ES-I3 (cell line): ENCODE results near the gene NXNL2.

Experiments used
- H3K36me3 ChIP-seq: 2 replicates; pipeline ENCODE4 v1.6.1; 2013; ENCODE audit warnings: mild to moderate bottlenecking, low read length, control low read depth, moderate library complexity; ENCODE audit not compliant: insufficient read depth
- H3K4me1 ChIP-seq: 2 replicates; pipeline ENCODE4 v1.6.1; 2013; ENCODE audit warnings: mild to moderate bottlenecking, control low read depth, low read length; ENCODE audit not compliant: insufficient read depth
- H3K9ac ChIP-seq: 2 replicates; pipeline ENCODE4 v1.6.1; 2013; ENCODE audit warnings: low read depth, mild to moderate bottlenecking, low read length, moderate library complexity
- H3K9me3 ChIP-seq: 2 replicates; pipeline ENCODE4 v1.6.1; 2013; ENCODE audit warnings: mild to moderate bottlenecking, low read length, moderate library complexity; ENCODE audit not compliant: control insufficient read depth, insufficient read depth

Gene NXNL2

DNA sequence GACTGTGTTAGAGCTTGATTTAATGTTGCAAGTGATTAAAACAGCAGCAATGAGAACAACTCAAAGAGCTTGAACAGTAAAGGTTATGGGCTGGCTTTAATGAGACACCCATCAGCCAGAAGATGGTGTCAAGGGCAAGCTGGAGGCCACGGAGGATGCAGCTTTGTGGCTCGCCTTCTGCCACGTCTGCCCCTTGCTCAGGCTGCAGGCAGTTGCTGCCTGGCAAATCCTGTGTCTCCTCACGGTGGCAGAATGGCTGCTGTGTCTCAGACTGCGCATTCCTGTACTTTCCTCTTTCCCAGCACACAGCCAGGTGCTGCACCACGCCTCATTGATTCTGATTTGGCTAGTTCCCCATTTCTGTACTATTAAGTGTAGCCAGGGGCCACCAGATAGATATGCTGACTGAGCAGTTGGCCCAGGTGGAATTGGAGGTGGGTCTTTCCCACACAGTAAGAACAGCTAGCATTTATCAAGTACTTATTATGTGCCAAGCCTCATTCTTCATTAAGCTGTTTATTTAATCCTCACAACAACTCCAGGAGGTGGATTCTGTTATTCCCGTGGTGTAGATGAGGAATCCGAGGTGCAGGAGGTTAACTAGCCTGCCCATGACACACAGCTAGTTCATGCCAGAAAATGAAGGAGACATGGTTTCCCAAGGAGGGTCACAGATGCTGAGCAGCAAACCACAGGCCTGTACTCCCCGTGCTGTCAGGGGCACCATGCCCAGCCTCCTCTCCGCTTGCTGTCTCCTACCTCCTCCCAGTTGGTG, 3.5 kb downstream of the NXNL2 start:
- no peak overlapping the region for H3K9ac ChIP-seq

GRCh38 chr9:88539246-88539645, 4.3 kb downstream of the NXNL2 start:
- no peaks in the 10 kb centered on the region for H3K4me1 ChIP-seq
- no peaks in the 10 kb centered on the region for H3K9me3 ChIP-seq
- no peaks in the 10 kb centered on the region for H3K36me3 ChIP-seq
- H3K9ac ChIP-seq = no peak overlapping the region

More for the DNA sequence above, 3.5 kb downstream of the NXNL2 start:
- H3K36me3 ChIP-seq = no peaks in the 10 kb centered on the region
- no peaks in the 10 kb centered on the region for H3K4me1 ChIP-seq
- H3K9me3 ChIP-seq = no peaks in the 10 kb centered on the region

DNA sequence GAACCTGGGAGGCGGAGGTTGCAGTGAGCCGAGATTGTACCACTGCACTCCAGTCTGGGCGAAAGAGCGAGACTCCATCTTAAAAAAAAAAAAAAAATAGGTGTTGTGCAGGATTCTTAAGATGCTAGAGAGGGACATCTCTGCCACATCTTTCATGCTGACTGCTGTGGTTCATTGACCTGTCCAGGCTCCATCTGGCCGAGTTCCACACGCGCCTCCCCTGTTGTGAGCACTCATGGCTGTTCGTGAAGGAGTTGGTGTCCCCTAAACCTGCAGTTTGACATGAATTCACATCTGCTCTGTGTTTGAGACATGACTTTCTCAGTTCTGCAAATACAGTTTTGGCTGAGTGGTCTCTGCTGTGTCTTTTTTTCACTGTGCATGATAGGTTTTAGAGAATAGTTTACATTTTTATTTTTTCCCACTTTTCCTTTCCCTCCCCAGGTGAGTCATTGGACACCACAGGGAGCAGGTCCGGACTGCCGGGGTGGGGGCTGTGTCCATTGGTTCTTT, 5.3 kb downstream of the NXNL2 start:
- H3K36me3 ChIP-seq = no peaks in the 10 kb centered on the region
- no peak overlapping the region for H3K9ac ChIP-seq
- no peaks in the 10 kb centered on the region for H3K9me3 ChIP-seq
- no peaks in the 10 kb centered on the region for H3K4me1 ChIP-seq

- no peak overlapping the region for H3K9ac ChIP-seq
- no peaks in the 10 kb centered on the region for H3K4me1 ChIP-seq
These were observed 9.3 kb downstream of the NXNL2 start for GRCh38 chr9:88544245-88544644.

DNA sequence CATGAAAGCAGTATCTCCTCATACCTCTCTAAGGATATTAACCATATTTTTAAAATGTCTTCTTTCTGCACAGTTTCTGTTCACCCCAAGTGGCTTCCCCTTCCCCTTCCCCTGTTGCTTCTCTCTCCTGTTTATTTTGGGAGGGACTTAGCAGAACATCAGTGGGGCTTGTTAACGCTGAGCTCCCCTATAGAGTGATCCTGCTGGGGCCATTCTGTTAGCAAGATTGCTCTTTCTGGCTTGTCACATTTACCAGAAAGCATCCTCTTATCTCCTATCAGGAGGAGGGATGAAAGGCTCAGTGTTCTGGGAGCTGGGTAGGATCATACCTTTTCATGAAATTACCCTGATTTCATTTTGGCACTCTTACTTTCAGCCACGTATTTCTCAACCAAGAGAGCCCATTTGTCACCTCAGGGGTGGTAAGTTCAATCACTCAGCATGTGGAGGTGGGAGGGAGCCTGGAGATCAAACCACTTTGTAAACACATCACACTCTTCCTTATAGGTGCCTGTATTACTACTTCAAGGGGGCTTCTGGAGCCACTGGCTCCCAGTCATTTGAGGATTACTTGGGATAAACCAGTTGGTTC, 16.7 kb downstream of the NXNL2 start:
- Histone ChIP-seq H3K4me1 (no peaks in the 10 kb centered on the region), H3K36me3 (no peaks in the 10 kb centered on the region), H3K9me3 (no peaks in the 10 kb centered on the region), H3K9ac (no peak overlapping the region)

More at GRCh38 chr9:88544245-88544644, 9.3 kb downstream of the NXNL2 start:
- Histone ChIP-seq H3K36me3 (no peaks in the 10 kb centered on the region), H3K9me3 (no peaks in the 10 kb centered on the region)

DNA sequence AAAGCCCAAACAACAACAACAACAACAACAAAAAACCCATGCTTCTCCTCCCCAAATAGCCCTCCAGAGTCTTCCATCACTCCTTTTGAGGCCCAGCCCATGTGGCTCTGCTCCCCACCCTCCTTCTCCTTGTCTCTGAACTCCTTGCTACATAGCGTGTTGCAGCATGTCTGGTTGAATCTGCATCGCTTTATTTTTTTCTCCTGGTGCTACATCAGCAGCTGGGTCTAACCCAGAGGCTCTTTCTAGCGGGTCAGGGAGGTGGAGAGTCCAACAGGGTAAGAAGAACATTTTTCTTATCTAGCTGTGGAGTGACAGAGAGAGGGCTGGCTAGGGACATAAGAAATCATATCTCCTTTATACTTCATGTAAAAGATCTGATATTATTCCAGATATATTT, 18.4 kb downstream of the NXNL2 start:
- no peaks in the 10 kb centered on the region for H3K9me3 ChIP-seq
- H3K9ac ChIP-seq = no peak overlapping the region
- no peaks in the 10 kb centered on the region for H3K36me3 ChIP-seq
- H3K4me1 ChIP-seq = no peaks in the 10 kb centered on the region

GRCh38 chr9:88555268-88555980, 20.4 kb downstream of the NXNL2 start:
- no peaks in the 10 kb centered on the region for H3K9me3 ChIP-seq
- no peak overlapping the region for H3K9ac ChIP-seq
- H3K4me1 ChIP-seq = no peaks in the 10 kb centered on the region
- no peaks in the 10 kb centered on the region for H3K36me3 ChIP-seq

DNA sequence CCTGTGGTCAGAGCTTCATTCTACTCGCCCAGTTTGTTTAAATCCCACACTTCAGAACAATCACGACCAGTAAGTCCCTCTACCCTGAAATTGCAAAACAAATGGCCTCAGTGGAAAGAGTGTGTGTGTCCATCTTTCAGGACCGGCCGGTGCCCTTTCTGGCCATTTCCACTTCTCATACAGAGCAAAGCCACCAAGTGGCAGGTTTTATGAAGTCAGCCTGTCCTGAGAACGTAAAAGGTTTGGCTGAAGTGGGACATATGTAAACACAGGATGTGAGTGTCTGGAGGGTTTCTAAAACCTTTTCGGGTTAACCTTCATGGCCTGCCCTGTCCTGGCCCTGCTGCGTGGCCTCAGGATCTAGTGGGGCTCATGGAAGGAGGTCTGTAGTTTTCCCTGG, 24.7 kb downstream of the NXNL2 start:
- no peaks in the 10 kb centered on the region for H3K4me1 ChIP-seq
- H3K9ac ChIP-seq = no peak overlapping the region
- H3K36me3 ChIP-seq = no peaks in the 10 kb centered on the region
- no peaks in the 10 kb centered on the region for H3K9me3 ChIP-seq

- no peak overlapping the region for H3K9ac ChIP-seq
These were observed 32.9 kb downstream of the NXNL2 start for GRCh38 chr9:88567870-88568269.

DNA sequence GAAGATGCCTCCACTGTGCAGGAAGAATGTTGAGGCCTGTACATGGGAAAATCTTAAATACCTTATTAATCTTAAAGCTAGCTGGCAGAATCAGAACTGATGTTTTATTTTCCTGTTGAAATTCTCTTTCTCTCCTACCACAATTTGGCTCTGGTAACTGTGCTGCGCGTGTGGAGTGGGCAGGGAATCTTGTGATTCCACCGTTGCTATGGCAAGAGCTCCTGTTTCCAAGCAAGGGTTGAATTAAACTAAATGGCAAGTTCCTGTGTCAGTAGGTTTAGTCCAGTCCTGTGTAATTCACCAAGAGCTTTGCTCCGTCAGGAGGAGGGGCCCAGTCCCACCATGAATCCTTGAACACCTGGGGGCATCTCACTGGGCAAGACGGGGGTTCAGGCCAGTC, 36.4 kb downstream of the NXNL2 start:
- Histone ChIP-seq H3K9me3 (no peaks in the 10 kb centered on the region), H3K36me3 (no peaks in the 10 kb centered on the region), H3K4me1 (no peaks in the 10 kb centered on the region), H3K9ac (no peak overlapping the region)

More at GRCh38 chr9:88567870-88568269, 32.9 kb downstream of the NXNL2 start:
- Histone ChIP-seq H3K36me3 (no peaks in the 10 kb centered on the region), H3K4me1 (no peaks in the 10 kb centered on the region), H3K9me3 (no peaks in the 10 kb centered on the region)

- H3K9ac ChIP-seq = no peak overlapping the region
- no peaks in the 10 kb centered on the region for H3K4me1 ChIP-seq
These were observed 37.7 kb downstream of the NXNL2 start for GRCh38 chr9:88572684-88573083.

GRCh38 chr9:88574953-88575352, 40.0 kb downstream of the NXNL2 start:
- H3K9me3 ChIP-seq = no peaks in the 10 kb centered on the region
- H3K4me1 ChIP-seq = no peaks in the 10 kb centered on the region
- no peaks in the 10 kb centered on the region for H3K36me3 ChIP-seq
- no peak overlapping the region for H3K9ac ChIP-seq

More at GRCh38 chr9:88572684-88573083, 37.7 kb downstream of the NXNL2 start:
- Histone ChIP-seq H3K9me3 (no peaks in the 10 kb centered on the region), H3K36me3 (no peaks in the 10 kb centered on the region)

DNA sequence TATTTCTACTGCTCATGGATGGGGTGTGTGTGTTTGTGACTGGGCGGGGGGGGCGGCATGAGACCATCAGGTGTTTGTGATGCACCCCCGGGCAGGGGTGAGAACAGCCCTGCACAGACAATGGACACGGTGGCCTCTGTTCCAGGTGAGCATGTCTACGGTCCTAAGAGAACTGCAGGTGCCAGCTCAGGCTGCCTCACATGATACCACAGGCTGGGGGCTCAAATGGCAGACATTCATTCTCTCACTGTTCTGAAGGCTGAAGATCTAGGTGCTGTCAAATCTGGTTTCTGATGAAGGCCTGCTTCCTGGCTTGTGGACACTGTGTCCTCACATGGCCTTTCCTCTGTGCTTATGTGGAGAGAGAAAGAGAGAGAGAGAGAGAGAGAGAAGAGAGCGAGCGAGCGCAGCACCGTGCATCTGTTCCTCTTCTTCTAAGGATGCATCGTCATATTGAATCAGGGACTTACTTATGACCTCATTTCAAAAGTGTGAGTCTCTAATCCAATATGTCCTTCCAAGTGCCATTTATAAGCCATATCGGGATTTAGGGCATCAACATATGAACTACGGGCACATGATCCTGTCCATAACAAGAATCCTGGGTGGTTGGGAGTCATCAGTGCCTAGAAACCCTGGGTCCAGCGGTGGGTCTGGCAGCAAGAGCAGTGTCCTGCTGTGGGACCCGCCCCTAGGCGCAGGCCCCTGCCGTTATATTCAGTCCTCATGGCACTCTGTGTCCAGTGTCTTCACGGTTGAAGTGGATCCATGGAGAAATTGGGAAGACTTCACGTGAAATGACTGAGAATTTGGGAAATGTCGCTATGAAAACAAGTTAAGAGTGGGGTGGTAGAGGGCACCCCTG, 42.5 kb downstream of the NXNL2 start:
- H3K9ac ChIP-seq = no peak overlapping the region
- no peaks in the 10 kb centered on the region for H3K36me3 ChIP-seq
- no peaks in the 10 kb centered on the region for H3K9me3 ChIP-seq
- no peaks in the 10 kb centered on the region for H3K4me1 ChIP-seq
